Psoas muscle (tissue), 8 donors: ENCODE data around the gene SYT2. TPM values are rescaled to one million over a fixed set of nuclear protein-coding genes. Genes with fewer than 3 reads are reported as not detected.
A peak's percentile ranks its signal among the peaks of the same experiment; 100 is the strongest.
"Not testable (repeated sequence)": the region's sequence is repeated elsewhere in the genome, so short reads cannot be mapped to it uniquely, and the experiment has no call there.

Experiments
- ATAC-seq, 4 donors: fragments of 200-7000 bp; cut with Tn5 transposase; one replicate each; pipeline ENCODE4 v1.9.1; 2020; ENCODE audit warnings: moderate library complexity in 3 of 4, mild to moderate bottlenecking in 2 of 4
- DNase-seq, 2 donors: peaks; one replicate each; pipeline ENCODE4 v3.0.0-alpha.2; 2020
- H3K27ac ChIP-seq: fragments of 200-600 bp; one replicate; pipeline ENCODE4 v1.8.0; 2022
- H3K27me3 ChIP-seq, 3 donors: fragments of 200-600 bp in 1 of 3; one replicate each; pipeline versions ENCODE4 v1.6.1 to v1.8.0; 2013 to 2022; ENCODE audit warnings: low read length in 2 of 3, mild to moderate bottlenecking in 2 of 3, moderate library complexity in 1 of 3; ENCODE audit not compliant: insufficient read depth in 3 of 3
- H3K36me3 ChIP-seq, 2 donors: fragments of 200-600 bp in 1 of 2; one replicate each; pipeline versions ENCODE4 v1.6.1 to v1.8.0; 2013 to 2022; ENCODE audit warnings: low read depth in 1 of 2, mild to moderate bottlenecking in 1 of 2, moderate library complexity in 1 of 2; ENCODE audit not compliant: insufficient read depth in 1 of 2
- H3K4me1 ChIP-seq: fragments of 200-600 bp; one replicate; pipeline ENCODE4 v1.8.0; 2022
- H3K4me3 ChIP-seq: fragments of 200-600 bp; one replicate; pipeline ENCODE4 v1.8.0; 2022; ENCODE audit warnings: mild to moderate bottlenecking
- H3K9me3 ChIP-seq: fragments of 200-600 bp; one replicate; pipeline ENCODE4 v1.8.0; 2022
- CTCF ChIP-seq: fragments of 200-600 bp; IDR thresholded peaks from one replicate; pipeline ENCODE4 v1.8.0; 2022; ENCODE audit warnings: antibody characterized with exemption
- WGBS, 3 donors: extraction: QIAGEN DNeasy Blood & Tissue Kit; methylation state at CpG; one replicate each; pipeline versions ENCODE4 v1.1.6 to v1.1.7; 2013; 5-methylcytosine and 5-hydroxymethylcytosine counted together
- intact Hi-C, 2 donors: fragments of 100-400 bp; cut with DNase I; formaldehyde crosslinking; loops; one replicate each; pipeline versions ENCODE4 v1.11.0 to v1.14.2; 2022
- polyA plus RNA-seq, 3 donors: library from polyadenylated mRNA; stranded (reverse); fragments of 200-250 nt; gene quantifications; one replicate each; pipeline ENCODE4 v1.2.3, GENCODE V29; 2013
- total RNA-seq, 4 donors: library from RNA; stranded (reverse); fragmentation: NEBNext Ultra II Directional in 2 of 4; extraction: Animal tissue kit (Norgen Biotek cat#: 25700) in 2 of 4; gene quantifications; one replicate each; pipeline versions ENCODE4 v1.2.1 to v1.2.4, GENCODE V29; 2021 to 2023
- donor health status: healthy with polysubstance abuse.
- donor health status: DM: no; HTN: no; CAD: no; lungs with moderate emphysema.
- donor health status: Bipolar disorder and iron deficiency.
- donor health status: healthy.
- donor health status: DM: yes; HTN: yes; CAD: no.
- donor health status: DM: no; HTN: no; CAD: no.
- donor health status: DM: no; HTN: no; CAD: no.
- donor health status: DM: yes; HTN: yes; CAD: no.

Gene SYT2
- total and polyA plus RNA-seq, 7 donors = 0.01 to 0.02 TPM; not detected in 5

DNA sequence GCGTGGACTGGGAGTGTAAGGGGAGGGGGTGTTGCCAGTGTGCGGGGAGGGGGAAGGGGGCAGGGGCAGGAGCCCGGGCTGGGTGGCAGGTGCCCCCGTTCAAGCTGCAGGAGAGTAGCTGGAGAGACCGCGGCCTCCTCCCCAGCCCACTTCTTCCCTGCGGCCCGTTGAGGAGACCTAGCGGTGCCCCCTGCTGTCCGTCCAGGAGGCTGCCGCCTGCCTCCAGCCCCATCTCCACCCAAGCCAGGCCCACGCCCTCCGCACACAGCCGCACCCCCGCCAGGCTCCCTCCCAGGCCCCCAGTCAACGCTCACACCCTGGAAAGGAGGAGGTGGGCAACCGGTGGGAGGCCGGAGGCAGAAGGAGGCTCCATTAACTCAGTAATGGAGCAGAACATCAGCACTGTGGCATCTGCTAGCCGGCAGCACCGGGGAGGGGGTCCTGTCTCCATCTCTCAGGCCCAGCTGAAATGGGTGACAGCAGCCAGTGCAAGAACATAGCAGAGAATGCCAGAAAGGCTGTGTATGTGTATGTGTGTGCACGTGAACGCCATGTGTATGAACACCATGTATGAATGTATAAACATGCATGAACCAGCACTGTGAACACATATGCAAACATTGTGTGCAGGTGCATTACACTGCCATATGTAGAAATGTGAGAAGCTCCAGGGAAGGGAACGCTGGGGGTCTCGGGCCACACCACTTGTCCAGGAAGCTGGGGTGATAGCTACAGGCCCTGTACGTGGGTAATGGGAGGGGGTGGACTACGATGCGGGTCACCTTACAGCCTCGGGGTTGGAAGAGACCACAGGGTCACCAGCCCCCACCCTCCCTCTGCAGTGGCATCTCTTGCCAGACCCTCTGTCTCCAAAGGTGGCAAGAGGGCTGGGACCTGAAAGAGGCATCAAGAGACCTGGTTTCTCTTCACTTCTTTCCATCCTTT, 84.6 kb downstream of the SYT2 start:
- Histone ChIP-seq H3K4me3 (no peak overlapping the region), H3K27me3 (peaks cover 0 to 3% (median 0%) of the 10 kb centered on the region in 3 donors), H3K4me1 (peaks cover 13% of the 10 kb centered on the region), H3K36me3 (no peaks in the 10 kb centered on the region), H3K9me3 (no peaks in the 10 kb centered on the region), H3K27ac (no peak overlapping the region)
- DNase-seq (peak; percentile 73 to 88), ATAC-seq (peak; percentile 82 to 89 (median 84))
- WGBS, 3 donors = 32 to 51% (median 38%) methylated on average over 20 to 28 of the region's 28 CpGs
- intact Hi-C loops = loop anchor here in 1 of 2 donors (10.0 kb wide), 2 partner anchors 51 to 291 kb away; no protein-coding TSS in a partner anchor
- peak; percentile 59 for TF ChIP-seq CTCF

DNA sequence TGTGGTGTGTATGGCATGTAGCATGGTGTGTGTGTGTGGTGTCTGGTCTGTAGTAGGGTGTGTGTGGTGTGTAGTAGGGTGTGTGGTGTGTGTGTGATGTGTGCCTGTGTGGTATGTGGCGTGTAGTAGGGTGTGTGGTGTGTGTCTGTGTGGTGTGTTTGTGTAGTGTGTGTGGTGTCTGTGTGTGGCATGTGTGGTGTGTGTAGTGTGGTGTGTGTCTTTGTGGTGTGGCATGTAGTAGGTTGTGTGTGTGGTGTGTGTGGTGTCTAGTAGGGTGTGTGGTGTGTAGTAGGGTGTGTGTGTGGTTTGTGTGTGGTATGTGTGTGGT, 85.5 kb downstream of the SYT2 start:
- ATAC-seq (peak in 1 of 4 donors; percentile 2), DNase-seq (peak in 1 of 2 donors; percentile 2)
- Histone ChIP-seq H3K27ac (no peak overlapping the region), H3K27me3 (no peaks in the 10 kb centered on the region), H3K36me3 (no peaks in the 10 kb centered on the region), H3K4me3 (no peak overlapping the region), H3K9me3 (no peaks in the 10 kb centered on the region), H3K4me1 (peaks cover 13% of the 10 kb centered on the region)
- no peak for TF ChIP-seq CTCF
- intact Hi-C loops = loop anchor here in 1 of 2 donors (10.0 kb wide), 2 partner anchors 50 to 290 kb away; no protein-coding TSS in a partner anchor
- WGBS, 3 donors = 53 to 85% (median 63%) methylated on average over 1 of the region's 1 CpG

GRCh38 chr1:202624088-202624780, 86.0 kb downstream of the SYT2 start:
- no peak for DNase-seq
- ATAC-seq = no peak
- Histone ChIP-seq H3K36me3 (no peaks in the 10 kb centered on the region), H3K4me3 (no peak overlapping the region), H3K9me3 (no peaks in the 10 kb centered on the region), H3K27me3 (no peaks in the 10 kb centered on the region), H3K27ac (no peak overlapping the region), H3K4me1 (peaks cover 17% of the 10 kb centered on the region)
- 88 to 93% (median 89%) methylated on average over 7 of the region's 7 CpGs for WGBS, 3 donors
- TF ChIP-seq CTCF = no peak
- intact Hi-C loops = loop anchor here in 1 of 2 donors (10.0 kb wide), 2 partner anchors 49 to 289 kb away; no protein-coding TSS in a partner anchor

- 45 to 60% (median 52%) methylated on average over 11 to 12 of the region's 12 CpGs for WGBS, 3 donors
Observed at GRCh38 chr1:202623476-202623875, 86.8 kb downstream of the SYT2 start.

GRCh38 chr1:202623075-202623474, 87.2 kb downstream of the SYT2 start:
- Histone ChIP-seq H3K36me3 (no peaks in the 10 kb centered on the region), H3K4me1 (peaks cover 22% of the 10 kb centered on the region), H3K27ac (no peak overlapping the region), H3K9me3 (no peaks in the 10 kb centered on the region), H3K4me3 (peak overlapping the region; percentile 22), H3K27me3 (no peaks in the 10 kb centered on the region)
- intact Hi-C loops = loop anchor here in 1 of 2 donors (10.0 kb wide), 2 partner anchors 48 to 288 kb away; no protein-coding TSS in a partner anchor
- no peak for TF ChIP-seq CTCF
- ATAC-seq = peak; percentile 59 to 79 (median 72)
- DNase-seq = peak; percentile 50 to 80
- 26 to 63% (median 42%) methylated on average over 7 of the region's 7 CpGs for WGBS, 3 donors

More at GRCh38 chr1:202623476-202623875, 86.8 kb downstream of the SYT2 start:
- H3K27ac ChIP-seq, H3K36me3 ChIP-seq, H3K9me3 ChIP-seq, H3K27me3 ChIP-seq: not testable (repeated sequence)
- intact Hi-C loops = loop anchor here in 1 of 2 donors (10.0 kb wide), 2 partner anchors 49 to 289 kb away; no protein-coding TSS in a partner anchor
- H3K4me1 ChIP-seq = peaks cover 22% of the 10 kb centered on the region
- ATAC-seq (peak in 3 of 4 donors; percentile 20 to 31 (median 25)), DNase-seq (peak in 1 of 2 donors; percentile 46)
- H3K4me3 ChIP-seq = peak overlapping the region; percentile 22
